RWPE1 (cell line): ENCODE data around the gene PLPP3.

Experiments used
- CTCF ChIA-PET: fragments of 350-600 bp; sonication (Branson Sonifier 250); formaldehyde crosslinking; extraction: SDS; loops from one replicate; lab custom pipeline; 2021; lab: Yijun Ruan, JAX
- POLR2A ChIA-PET: fragments of 400-600 bp; formaldehyde crosslinking; extraction: SDS; loops from one replicate; lab custom pipeline; 2020; ENCODE audit warnings: antibody characterized with exemption; ENCODE audit not compliant: low non-redundant PET; lab: Yijun Ruan, JAX
- DNase-seq: peaks from one replicate; pipeline ENCODE4 v3.0.0; 2012; ENCODE audit warnings: low spot score
- H3K27ac ChIP-seq: fragments of 450-650 bp; 2 replicates; pipeline ENCODE4 v1.5.1; 2017
- CTCF ChIP-seq: fragments of 450-650 bp; conservative IDR thresholded peaks from 2 replicates; pipeline ENCODE4 v1.5.1; 2017; ENCODE audit warnings: low read depth, mild to moderate bottlenecking

PLPP3 gene

GRCh38 chr1:56469640-56470371 lies 109.6 kb downstream of the PLPP3 start:
- H3K27ac ChIP-seq: no peak overlapping the region
- TF ChIP-seq CTCF: no peak
- ChIA-PET POLR2A (no interaction called here), CTCF (interaction anchor here (0.6 to 0.8 kb wide), 2 partner anchors 29 to 107 kb away, joined by 3 to 4 read pairs; no protein-coding TSS in a partner anchor)
- DNase-seq: no peak

DNA sequence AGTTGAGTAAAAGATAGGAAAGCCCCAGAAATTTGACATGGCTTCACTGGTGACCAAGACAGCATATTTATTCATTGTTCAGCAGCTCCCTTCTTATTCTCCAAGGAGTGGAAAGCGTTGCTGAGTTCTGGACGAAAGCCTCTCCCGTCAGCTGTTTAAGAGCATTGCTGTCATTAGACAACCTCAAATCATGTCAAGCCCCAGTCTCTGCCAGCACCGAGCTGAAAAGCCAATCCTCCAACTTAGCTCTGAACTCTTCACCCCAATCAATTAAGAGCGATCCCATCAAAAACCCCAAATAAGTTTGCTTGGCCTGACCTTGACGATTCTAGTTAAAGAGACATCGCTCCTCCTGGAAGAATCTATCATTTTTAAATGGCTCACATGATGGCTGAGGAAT lies 110.8 kb downstream of the PLPP3 start:
- no peak for TF ChIP-seq CTCF
- POLR2A ChIA-PET: no interaction called here
- no peak for DNase-seq
- no peak overlapping the region for H3K27ac ChIP-seq
- CTCF ChIA-PET: interaction anchor here (0.6 to 0.8 kb wide), 2 partner anchors 108 to 1185 kb away, joined by 3 to 4 read pairs; no protein-coding TSS in a partner anchor

DNA sequence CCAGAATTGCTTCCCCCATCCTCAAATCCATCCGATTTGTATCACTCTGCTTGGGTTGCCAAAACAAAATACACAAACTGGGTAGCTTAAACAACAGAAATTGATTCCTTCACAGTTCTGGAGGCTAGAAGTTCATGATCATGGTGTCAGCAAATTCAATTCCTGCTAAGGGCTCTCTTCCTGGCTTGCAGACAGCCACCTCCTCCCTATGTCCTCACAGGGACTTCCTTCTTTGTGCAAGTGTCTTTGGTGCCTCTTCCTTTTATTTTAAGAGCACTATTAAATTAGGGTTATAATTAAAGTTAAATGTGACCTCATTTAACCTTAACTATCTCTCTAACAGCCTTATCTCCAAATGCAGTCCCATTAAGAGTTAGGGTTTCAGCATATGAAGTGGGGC lies 112.8 kb downstream of the PLPP3 start:
- H3K27ac ChIP-seq: no peak overlapping the region
- DNase-seq: no peak
- TF ChIP-seq CTCF: no peak
- ChIA-PET POLR2A (no interaction called here), CTCF (no interaction called here)

- ChIA-PET POLR2A (no interaction called here), CTCF (no interaction called here)
- TF ChIP-seq CTCF: no peak
- H3K27ac ChIP-seq: no peak overlapping the region
- DNase-seq: no peak
Observed at GRCh38 chr1:56464294-56464693, 115.1 kb downstream of the PLPP3 start.

DNA sequence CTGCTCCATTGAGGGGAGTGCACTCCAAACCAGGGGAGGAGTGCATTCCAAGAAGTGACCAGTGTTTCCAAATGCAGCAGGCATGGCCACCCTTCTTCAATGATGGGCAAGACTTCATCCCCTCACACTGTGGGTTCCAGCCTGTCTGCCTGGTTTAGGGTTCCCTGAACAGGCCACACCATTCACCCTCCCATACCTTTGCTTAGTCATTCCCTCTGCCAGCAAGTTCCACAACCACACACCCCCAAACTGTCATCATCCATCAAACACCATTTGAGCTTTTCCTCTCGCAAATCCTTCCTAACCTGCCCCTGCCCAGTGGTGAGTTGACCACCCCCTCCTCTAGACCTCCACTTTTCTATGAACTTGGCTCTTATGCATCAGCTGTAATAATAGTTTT lies 116.0 kb downstream of the PLPP3 start:
- DNase-seq: no peak
- ChIA-PET POLR2A (no interaction called here), CTCF (no interaction called here)
- TF ChIP-seq CTCF: no peak
- H3K27ac ChIP-seq: no peak overlapping the region

GRCh38 chr1:56462209-56462608 lies 117.2 kb downstream of the PLPP3 start:
- no peak overlapping the region for H3K27ac ChIP-seq
- DNase-seq: no peak
- CTCF ChIA-PET: no interaction called here
- no peak for TF ChIP-seq CTCF
- POLR2A ChIA-PET: no interaction called here
